Nephron progenitor cell (in vitro differentiated cells): Measurements from ENCODE around the gene VIPR1.

Experiments used
- DNase-seq: peaks from one replicate; pipeline ENCODE4 v3.0.0; 2021
- H3K27ac Mint-ChIP-seq: 2 replicates; pipeline ENCODE4 v1.8.0; 2021; ENCODE audit warnings: mild to moderate bottlenecking, moderate library complexity, mixed read lengths
- H3K27me3 Mint-ChIP-seq: 2 replicates; pipeline ENCODE4 v1.8.0; 2021; ENCODE audit warnings: mild to moderate bottlenecking, low read depth, mixed read lengths; ENCODE audit not compliant: poor library complexity
- H3K36me3 Mint-ChIP-seq: 2 replicates; pipeline ENCODE4 v1.8.0; 2021; ENCODE audit warnings: low read depth, mixed read lengths
- H3K4me1 Mint-ChIP-seq: 2 replicates; pipeline ENCODE4 v1.8.0; 2021; ENCODE audit warnings: mixed read lengths
- H3K4me3 Mint-ChIP-seq: 2 replicates; pipeline ENCODE4 v1.8.0; 2021; ENCODE audit warnings: mild to moderate bottlenecking, moderate library complexity, mixed read lengths
- H3K9me3 Mint-ChIP-seq: 2 replicates; pipeline ENCODE4 v1.8.0; 2021; ENCODE audit warnings: mild to moderate bottlenecking, moderate library complexity, mixed read lengths
- TF ChIP-seq, protein P1 (sequence below): fragments of 200-600 bp; sonication (generic); IDR thresholded peaks from 2 replicates; pipeline ENCODE4 v1.5.0; 2021; ENCODE audit warnings: antibody characterized with exemption

VIPR1 gene

DNA sequence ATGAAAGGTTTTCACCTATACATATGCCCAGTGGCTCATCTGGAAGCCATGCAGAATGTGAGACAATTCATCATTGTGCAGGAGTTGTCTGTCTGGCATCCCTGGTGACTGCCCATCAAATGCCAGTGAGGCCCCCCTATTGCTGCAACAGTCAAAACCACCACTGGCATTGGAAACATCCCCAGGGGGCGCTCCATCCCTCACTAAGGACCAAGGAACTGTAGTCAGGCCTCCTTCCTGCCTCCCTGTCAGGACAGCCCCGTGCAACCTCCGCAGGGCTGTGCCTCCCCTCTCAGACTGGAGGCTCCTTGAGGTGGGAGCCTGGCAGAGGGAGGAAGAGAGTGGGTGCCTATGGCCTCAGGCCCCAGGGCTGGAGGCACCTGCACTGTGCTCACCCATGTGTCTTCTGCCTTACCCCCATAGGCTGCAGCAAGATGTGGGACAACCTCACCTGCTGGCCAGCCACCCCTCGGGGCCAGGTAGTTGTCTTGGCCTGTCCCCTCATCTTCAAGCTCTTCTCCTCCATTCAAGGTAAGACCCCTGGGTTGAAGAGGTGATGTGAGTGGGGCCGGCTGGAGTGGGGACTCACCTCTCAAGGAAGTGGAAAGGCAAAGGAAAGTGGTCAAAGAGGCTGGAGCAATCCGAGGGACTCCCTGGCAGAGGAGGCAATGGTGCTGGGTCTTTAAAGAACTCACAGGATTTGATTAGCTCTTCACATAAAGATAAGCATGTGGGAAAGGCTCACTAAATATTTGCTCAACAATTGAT lies 16.5 kb downstream of the VIPR1 start:
- TF ChIP-seq, protein P1, sequence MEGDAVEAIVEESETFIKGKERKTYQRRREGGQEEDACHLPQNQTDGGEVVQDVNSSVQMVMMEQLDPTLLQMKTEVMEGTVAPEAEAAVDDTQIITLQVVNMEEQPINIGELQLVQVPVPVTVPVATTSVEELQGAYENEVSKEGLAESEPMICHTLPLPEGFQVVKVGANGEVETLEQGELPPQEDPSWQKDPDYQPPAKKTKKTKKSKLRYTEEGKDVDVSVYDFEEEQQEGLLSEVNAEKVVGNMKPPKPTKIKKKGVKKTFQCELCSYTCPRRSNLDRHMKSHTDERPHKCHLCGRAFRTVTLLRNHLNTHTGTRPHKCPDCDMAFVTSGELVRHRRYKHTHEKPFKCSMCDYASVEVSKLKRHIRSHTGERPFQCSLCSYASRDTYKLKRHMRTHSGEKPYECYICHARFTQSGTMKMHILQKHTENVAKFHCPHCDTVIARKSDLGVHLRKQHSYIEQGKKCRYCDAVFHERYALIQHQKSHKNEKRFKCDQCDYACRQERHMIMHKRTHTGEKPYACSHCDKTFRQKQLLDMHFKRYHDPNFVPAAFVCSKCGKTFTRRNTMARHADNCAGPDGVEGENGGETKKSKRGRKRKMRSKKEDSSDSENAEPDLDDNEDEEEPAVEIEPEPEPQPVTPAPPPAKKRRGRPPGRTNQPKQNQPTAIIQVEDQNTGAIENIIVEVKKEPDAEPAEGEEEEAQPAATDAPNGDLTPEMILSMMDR = peak; percentile 13
- Mint-ChIP-seq H3K4me1 (peaks cover 8% of the 10 kb centered on the region), H3K27ac (no peak overlapping the region), H3K4me3 (no peak overlapping the region), H3K36me3 (no peaks in the 10 kb centered on the region), H3K9me3 (no peaks in the 10 kb centered on the region), H3K27me3 (peaks cover 4% of the 10 kb centered on the region)
- DNase-seq = no peak

DNA sequence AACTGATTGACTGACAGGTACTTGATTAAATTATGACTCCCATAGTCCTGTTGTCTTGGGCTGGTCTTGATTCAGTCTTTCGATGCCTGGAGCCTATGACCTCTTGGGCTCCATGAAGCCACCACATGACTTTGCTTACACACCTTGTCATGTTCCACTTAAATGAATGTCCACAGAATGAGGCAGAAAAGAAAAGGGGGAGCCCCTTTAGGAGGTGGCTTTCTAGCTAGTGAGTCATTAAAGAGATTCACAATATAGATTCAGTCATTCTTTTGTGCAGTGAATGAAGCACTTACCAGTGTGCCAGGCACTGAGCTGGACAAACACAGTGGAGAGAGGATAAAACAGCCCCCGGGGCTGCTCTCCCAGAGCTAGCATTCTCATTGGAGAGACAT lies 17.1 kb downstream of the VIPR1 start:
- H3K4me3 Mint-ChIP-seq = no peak overlapping the region
- TF ChIP-seq, protein P1 = no peak
- peaks cover 4% of the 10 kb centered on the region for H3K27me3 Mint-ChIP-seq
- no peaks in the 10 kb centered on the region for H3K9me3 Mint-ChIP-seq
- peaks cover 8% of the 10 kb centered on the region for H3K4me1 Mint-ChIP-seq
- no peak for DNase-seq
- no peak overlapping the region for H3K27ac Mint-ChIP-seq
- H3K36me3 Mint-ChIP-seq = no peaks in the 10 kb centered on the region

DNA sequence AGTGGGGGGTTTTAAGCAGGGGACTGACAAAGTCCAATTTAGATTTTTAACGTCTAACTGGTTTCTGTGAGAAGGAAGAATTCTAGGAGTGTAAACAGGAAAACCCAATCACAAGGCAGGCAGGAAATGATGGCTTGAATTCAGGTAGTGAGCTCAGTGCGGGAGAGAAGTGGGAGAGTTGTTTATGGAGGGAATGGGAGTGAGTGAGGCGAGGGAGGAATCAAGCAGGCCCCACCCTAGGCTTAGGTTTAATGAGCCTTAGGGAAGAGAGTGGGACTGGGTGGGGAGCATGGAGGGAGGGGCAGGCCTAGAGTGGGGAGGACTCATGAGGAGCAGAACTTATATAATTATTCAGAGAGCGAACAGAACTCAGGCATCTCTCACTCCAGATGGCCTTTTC lies 17.9 kb downstream of the VIPR1 start:
- no peaks in the 10 kb centered on the region for H3K36me3 Mint-ChIP-seq
- DNase-seq = no peak
- H3K9me3 Mint-ChIP-seq = no peaks in the 10 kb centered on the region
- no peak overlapping the region for H3K4me3 Mint-ChIP-seq
- H3K4me1 Mint-ChIP-seq = peaks cover 15% of the 10 kb centered on the region
- H3K27ac Mint-ChIP-seq = no peak overlapping the region
- peaks cover 4% of the 10 kb centered on the region for H3K27me3 Mint-ChIP-seq
- TF ChIP-seq, protein P1 = no peak

DNA sequence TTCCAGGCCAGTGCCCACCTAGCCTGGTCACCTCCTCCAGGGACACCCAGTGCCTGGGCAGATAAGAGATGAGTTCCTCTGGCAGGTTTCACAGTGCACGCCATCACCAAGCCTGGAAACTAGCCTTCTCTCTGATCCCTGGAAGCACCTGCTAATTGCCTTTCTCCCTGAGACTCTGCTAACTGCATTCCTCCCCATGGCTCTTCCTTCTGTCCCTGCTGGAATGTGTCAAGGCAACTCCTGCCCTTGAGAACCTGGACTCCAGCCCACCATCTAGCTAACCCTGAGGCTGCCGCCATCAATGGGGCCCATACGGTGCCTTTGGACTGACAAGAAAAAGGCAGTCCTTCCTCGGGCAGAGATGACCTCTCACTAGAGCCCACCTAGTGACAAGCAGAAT lies 18.5 kb downstream of the VIPR1 start:
- H3K27ac Mint-ChIP-seq = peak overlapping the region; percentile 82
- H3K4me3 Mint-ChIP-seq = no peak overlapping the region
- no peaks in the 10 kb centered on the region for H3K9me3 Mint-ChIP-seq
- TF ChIP-seq, protein P1 = no peak
- H3K36me3 Mint-ChIP-seq = no peaks in the 10 kb centered on the region
- DNase-seq = no peak
- peaks cover 18% of the 10 kb centered on the region for H3K4me1 Mint-ChIP-seq
- peaks cover 4% of the 10 kb centered on the region for H3K27me3 Mint-ChIP-seq

DNA sequence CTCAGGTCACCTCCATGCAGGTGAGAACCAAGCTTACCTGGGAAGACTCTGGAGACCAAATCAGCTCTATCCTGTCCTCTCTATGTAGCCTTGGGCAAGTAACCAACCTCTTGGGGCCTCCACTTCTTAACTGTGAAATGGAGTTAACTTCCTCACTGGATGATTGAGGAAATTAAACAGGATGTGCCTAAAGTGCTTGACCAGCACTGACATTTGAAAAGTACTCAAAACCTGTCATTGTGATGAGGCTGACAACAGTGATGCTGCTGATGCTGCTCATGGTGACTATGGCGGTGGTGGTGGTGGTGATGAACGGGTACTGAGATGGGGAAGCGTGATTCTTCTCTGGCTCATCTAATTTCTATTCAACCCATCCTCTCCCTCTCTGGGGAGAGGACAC lies 22.3 kb downstream of the VIPR1 start:
- peaks cover 9% of the 10 kb centered on the region for H3K27me3 Mint-ChIP-seq
- H3K9me3 Mint-ChIP-seq = no peaks in the 10 kb centered on the region
- H3K4me1 Mint-ChIP-seq = peaks cover 26% of the 10 kb centered on the region
- no peak overlapping the region for H3K27ac Mint-ChIP-seq
- no peaks in the 10 kb centered on the region for H3K36me3 Mint-ChIP-seq
- no peak overlapping the region for H3K4me3 Mint-ChIP-seq
- TF ChIP-seq, protein P1 = no peak
- no peak for DNase-seq

DNA sequence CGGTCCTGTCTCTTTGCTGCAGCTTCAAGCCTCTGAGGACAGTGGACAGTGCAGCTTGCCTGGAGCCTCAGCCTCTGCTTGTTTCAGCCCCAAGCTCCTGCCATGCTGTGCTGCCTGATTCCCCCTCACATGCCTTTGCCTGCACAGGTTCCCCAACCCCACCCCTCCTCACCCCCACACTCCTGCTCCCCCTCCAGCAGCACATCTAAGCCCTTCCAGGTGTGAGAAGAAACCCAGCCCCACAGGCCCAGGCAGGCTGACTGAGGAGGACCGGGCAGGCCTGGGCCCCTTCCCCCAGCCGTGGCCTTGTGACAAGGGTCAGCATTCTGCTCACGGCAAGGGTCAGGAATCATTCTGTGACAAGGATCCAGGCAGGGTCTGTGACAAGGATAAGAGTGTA lies 22.8 kb downstream of the VIPR1 start:
- DNase-seq = no peak

More for the DNA sequence above, 22.8 kb downstream of the VIPR1 start:
- H3K27me3 Mint-ChIP-seq = peaks cover 9% of the 10 kb centered on the region
- H3K4me3 Mint-ChIP-seq = no peak overlapping the region
- no peaks in the 10 kb centered on the region for H3K9me3 Mint-ChIP-seq
- TF ChIP-seq, protein P1 = no peak
- peak overlapping the region; percentile 66 for H3K27ac Mint-ChIP-seq
- H3K36me3 Mint-ChIP-seq = no peaks in the 10 kb centered on the region
- peaks cover 21% of the 10 kb centered on the region for H3K4me1 Mint-ChIP-seq
